Motor neuron (in vitro differentiated cells): ENCODE measurements around the gene PAPSS1. TPM values are rescaled to one million over a fixed set of nuclear protein-coding genes. Genes with fewer than 3 reads are reported as not detected.

Source experiments
- ATAC-seq, 8 experiments: fragments of 200-7000 bp; cut with Tn5 transposase; replicated peaks in 6 of 8; 2 replicates each; pipeline ENCODE4 v1.8.0; 2021; ENCODE audit warnings: mild to moderate bottlenecking in 8 of 8, moderate library complexity in 8 of 8
- H3K27ac ChIP-seq, 2 donors: fragments of 250-450 bp; sonication (Bioruptor Pico); 2 replicates each; pipeline ENCODE4 v1.9.0; 2021; ENCODE audit warnings: antibody characterized with exemption in 2 of 2, mild to moderate bottlenecking in 2 of 2, moderate library complexity in 1 of 2
- H3K4me1 ChIP-seq, 2 donors: fragments of 250-450 bp; sonication (Bioruptor Pico); replicated peaks in 1 of 2; 2 replicates each; pipeline ENCODE4 v1.6.1; 2021; ENCODE audit warnings: antibody characterized with exemption in 2 of 2, mild to moderate bottlenecking in 2 of 2, moderate library complexity in 1 of 2
- H3K4me3 ChIP-seq, 5 donors: fragments of 250-450 bp; sonication (Bioruptor Pico); 2 replicates each; pipeline ENCODE4 v1.9.0; 2021; ENCODE audit warnings: antibody characterized with exemption in 5 of 5, mild to moderate bottlenecking in 5 of 5, moderate library complexity in 4 of 5
- WGBS, 10 experiments: fragments of 450-650 bp; shearing (Covaris generic); methylation state at CpG; one replicate each; pipeline ENCODE4 v1.0.0; 2022; 5-methylcytosine and 5-hydroxymethylcytosine counted together
- in situ Hi-C, 9 experiments: fragments of 400-800 bp; cut with MboI; loops; one replicate each; pipeline ENCODE4 v1.15.0; 2021; ENCODE audit warnings: low sequenced_read_pairs in 9 of 9, low pct_unique_long_range_greater_than_20kb in 2 of 9; ENCODE audit not compliant: unreplicated experiment in 9 of 9
- total RNA-seq, 8 experiments: library from RNA; unstranded; fragments of 300-600 nt; gene quantifications; 2 replicates each; pipeline versions ENCODE4 v1.2.3 to v1.2.4, GENCODE V29; 2022

The PAPSS1 gene
- total RNA-seq, 8 experiments from 2014 or later: 55.1 to 97.3 (median 77.7) TPM

GRCh38 chr4:107719207-107719921, 670 bp downstream of the PAPSS1 start:
- WGBS, 10 experiments: 0 to 11% (median 2%) methylated on average over 2 to 9 of the region's 28 CpGs; no CpG with 5 or more reads in 2 of the 10 experiments
- in situ Hi-C loops: no loop called here
- Histone ChIP-seq H3K27ac (peak overlapping the region; percentile 67 to 83), H3K4me1 (peaks cover 13 to 17% of the 10 kb centered on the region in 2 donors), H3K4me3 (peak overlapping the region; percentile 64 to 89 (median 80))
- peak in 6 of 8 experiments; percentile 0 to 12 (median 2) for ATAC-seq

- Histone ChIP-seq H3K27ac (no peak overlapping the region), H3K4me3 (peak overlapping the region; percentile 64 to 89 (median 80)), H3K4me1 (peaks cover 13 to 17% of the 10 kb centered on the region in 2 donors)
- WGBS, 10 experiments: 63 to 100% (median 79%) methylated on average over 1 to 9 of the region's 10 CpGs
- in situ Hi-C loops: no loop called here
- no peak for ATAC-seq
These were observed 1.6 kb downstream of the PAPSS1 start for GRCh38 chr4:107718351-107718965.

GRCh38 chr4:107714256-107714655, 5.8 kb downstream of the PAPSS1 start:
- Histone ChIP-seq H3K4me1 (peaks cover 4 to 11% of the 10 kb centered on the region in 2 donors), H3K27ac (no peak overlapping the region), H3K4me3 (no peak overlapping the region)
- no peak for ATAC-seq
- 60 to 100% (median 91%) methylated on average over 1 to 3 of the region's 3 CpGs; no CpG with 5 or more reads in 2 of the 10 experiments for WGBS, 10 experiments
- in situ Hi-C loops: no loop called here

GRCh38 chr4:107712236-107712635, 7.8 kb downstream of the PAPSS1 start:
- 50 to 100% (median 91%) methylated on average over 2 of the region's 2 CpGs; no CpG with 5 or more reads in 6 of the 10 experiments for WGBS, 10 experiments
- peak in 2 of 8 experiments; percentile 34 to 71 for ATAC-seq
- H3K4me3 ChIP-seq: no peak overlapping the region
- in situ Hi-C loops: no loop called here
- no peak overlapping the region for H3K27ac ChIP-seq
- no peaks in the 10 kb centered on the region for H3K4me1 ChIP-seq

GRCh38 chr4:107711831-107712230, 8.2 kb downstream of the PAPSS1 start:
- H3K4me3 ChIP-seq: no peak overlapping the region
- no peaks in the 10 kb centered on the region for H3K4me1 ChIP-seq
- 33 to 100% (median 94%) methylated on average over 1 to 3 of the region's 3 CpGs; no CpG with 5 or more reads in 1 of the 10 experiments for WGBS, 10 experiments
- in situ Hi-C loops: no loop called here
- no peak overlapping the region for H3K27ac ChIP-seq
- ATAC-seq: peak in 3 of 8 experiments; percentile 30 to 66 (median 60)

- ATAC-seq: no peak
- H3K4me1 ChIP-seq: no peaks in the 10 kb centered on the region
- 67 to 100% (median 90%) methylated on average over 2 to 9 of the region's 10 CpGs; no CpG with 5 or more reads in 1 of the 10 experiments for WGBS, 10 experiments
- in situ Hi-C loops: no loop called here
- H3K27ac ChIP-seq: no peak overlapping the region
- no peak overlapping the region for H3K4me3 ChIP-seq
These were observed 9.3 kb downstream of the PAPSS1 start for GRCh38 chr4:107710493-107711459.

- no peak overlapping the region for H3K27ac ChIP-seq
- no peaks in the 10 kb centered on the region for H3K4me1 ChIP-seq
- ATAC-seq: peak in 3 of 8 experiments; percentile 18 to 47 (median 42)
- in situ Hi-C loops: no loop called here
- no peak overlapping the region for H3K4me3 ChIP-seq
- WGBS, 10 experiments: 0 to 100% (median 0%) methylated on average over 1 of the region's 1 CpG; no CpG with 5 or more reads in 5 of the 10 experiments
These were observed 10.1 kb downstream of the PAPSS1 start for GRCh38 chr4:107709916-107710315.

GRCh38 chr4:107708225-107708624, 11.8 kb downstream of the PAPSS1 start:
- H3K27ac ChIP-seq: no peak overlapping the region
- H3K4me1 ChIP-seq: no peaks in the 10 kb centered on the region
- in situ Hi-C loops: no loop called here
- ATAC-seq: no peak
- no peak overlapping the region for H3K4me3 ChIP-seq

- 86 to 100% (median 100%) methylated on average over 1 of the region's 1 CpG; no CpG with 5 or more reads in 5 of the 10 experiments for WGBS, 10 experiments
These were observed 14.1 kb downstream of the PAPSS1 start for GRCh38 chr4:107705742-107706556.

GRCh38 chr4:107701565-107701964, 18.5 kb downstream of the PAPSS1 start:
- H3K27ac ChIP-seq: no peak overlapping the region
- no peak overlapping the region for H3K4me3 ChIP-seq
- in situ Hi-C loops: no loop called here
- H3K4me1 ChIP-seq: no peaks in the 10 kb centered on the region
- WGBS, 10 experiments: 71 to 100% (median 100%) methylated on average over 1 of the region's 1 CpG; no CpG with 5 or more reads in 2 of the 10 experiments
- ATAC-seq: no peak

More at GRCh38 chr4:107705742-107706556, 14.1 kb downstream of the PAPSS1 start:
- in situ Hi-C loops: no loop called here
- H3K4me1 ChIP-seq: no peaks in the 10 kb centered on the region
- no peak for ATAC-seq
- H3K27ac ChIP-seq: no peak overlapping the region
- no peak overlapping the region for H3K4me3 ChIP-seq

- in situ Hi-C loops: no loop called here
- no peak for ATAC-seq
- no peak overlapping the region for H3K27ac ChIP-seq
- 40 to 100% (median 80%) methylated on average over 1 to 2 of the region's 2 CpGs for WGBS, 10 experiments
- H3K4me1 ChIP-seq: no peaks in the 10 kb centered on the region
- no peak overlapping the region for H3K4me3 ChIP-seq
These were observed 20.4 kb downstream of the PAPSS1 start for GRCh38 chr4:107699466-107700206.
